ENCODE results near the gene ZNF423.

The ZNF423 gene

GRCh38 chr16:49484936-49485335, 371.0 kb downstream of the ZNF423 start:
- no peak for DNase-seq

DNA sequence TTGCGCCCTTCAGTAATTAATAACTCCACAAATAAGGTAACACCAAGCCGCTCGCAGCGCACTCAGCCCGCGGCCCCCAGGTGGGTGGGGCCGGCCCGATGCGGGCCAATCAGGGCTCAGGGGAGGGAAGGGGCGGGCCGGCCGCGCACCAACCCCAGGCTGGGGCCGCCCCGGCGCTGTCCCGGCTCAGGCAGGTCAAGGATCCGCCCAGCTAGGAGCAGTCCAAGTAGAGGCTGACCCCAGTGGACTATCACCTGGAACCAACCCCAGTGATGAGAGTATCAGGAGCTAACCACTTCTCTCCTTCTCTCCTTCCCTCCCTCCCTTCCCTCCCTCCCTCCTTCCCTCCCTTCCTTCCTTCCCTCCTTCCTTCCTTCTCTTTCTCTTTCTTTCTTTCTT, 371.5 kb downstream of the ZNF423 start:
- peak in 1 of 2 donors; percentile 32 for DNase-seq

DNA sequence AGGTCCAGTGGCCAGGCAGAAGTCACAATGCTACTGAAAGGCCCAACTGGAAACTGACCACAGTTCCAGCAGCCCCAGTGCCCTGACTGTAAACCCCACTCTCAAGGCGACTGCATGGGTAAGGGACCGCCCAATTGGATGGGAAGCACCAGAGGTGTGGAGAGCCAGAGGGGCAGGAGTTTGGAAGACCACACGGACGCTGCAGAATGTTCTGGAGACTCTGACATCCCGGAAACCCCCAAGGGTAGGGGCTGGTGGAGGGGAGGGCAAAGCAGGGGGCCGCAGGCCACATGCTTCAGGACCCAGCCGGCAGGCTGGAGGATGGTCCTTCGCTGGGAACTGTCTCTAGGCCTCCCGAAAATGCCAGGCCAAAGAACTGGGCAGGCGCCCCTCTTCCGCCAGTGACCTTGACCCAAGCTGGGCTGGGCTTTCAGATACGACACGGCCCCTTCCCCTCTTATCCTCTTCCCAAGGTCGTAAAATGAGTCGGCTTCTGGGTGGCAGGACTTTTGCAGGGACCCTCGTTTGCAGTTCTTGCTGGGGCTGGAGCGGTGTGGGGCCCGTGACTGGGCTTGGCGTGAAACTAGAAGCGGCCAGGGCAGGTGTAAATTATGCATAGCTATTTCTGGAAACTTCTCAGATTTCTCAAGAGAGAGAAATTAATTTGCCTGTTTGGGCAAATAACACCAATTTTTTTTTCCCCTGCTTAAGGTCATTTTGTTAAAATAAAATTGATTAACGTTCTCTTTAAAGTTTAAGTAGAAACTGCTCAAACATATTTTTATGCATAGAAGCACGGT, 372.1 kb downstream of the ZNF423 start:
- DNase-seq = no peak

GRCh38 chr16:49483251-49483650, 372.7 kb downstream of the ZNF423 start:
- no peak for DNase-seq

GRCh38 chr16:49482690-49483089, 373.2 kb downstream of the ZNF423 start:
- no peak for DNase-seq

DNA sequence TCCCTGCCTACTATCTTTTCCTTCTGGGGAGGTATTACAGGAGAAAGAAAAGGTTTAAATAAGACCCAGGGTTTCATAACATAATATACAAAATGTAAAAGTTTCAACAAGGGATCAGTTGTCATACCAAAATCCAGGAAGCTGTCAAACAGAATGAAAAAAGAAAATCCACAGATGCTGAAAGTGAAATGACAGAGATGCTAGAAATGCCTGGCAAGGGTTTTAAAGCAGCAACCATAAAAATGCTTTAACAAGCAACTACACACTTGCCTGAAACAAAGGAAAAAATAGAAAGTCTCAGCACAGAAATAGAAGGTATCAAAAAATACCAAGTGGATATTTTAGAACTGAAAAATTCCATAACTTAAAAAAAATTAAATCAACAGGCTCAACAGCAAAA, 377.3 kb downstream of the ZNF423 start:
- DNase-seq = no peak

GRCh38 chr16:49478107-49478506, 377.8 kb downstream of the ZNF423 start:
- DNase-seq = no peak

- no peak for DNase-seq
Observed at GRCh38 chr16:49477250-49477895, 378.5 kb downstream of the ZNF423 start.

- DNase-seq = no peak
Observed at GRCh38 chr16:49474741-49475140, 381.2 kb downstream of the ZNF423 start.

DNA sequence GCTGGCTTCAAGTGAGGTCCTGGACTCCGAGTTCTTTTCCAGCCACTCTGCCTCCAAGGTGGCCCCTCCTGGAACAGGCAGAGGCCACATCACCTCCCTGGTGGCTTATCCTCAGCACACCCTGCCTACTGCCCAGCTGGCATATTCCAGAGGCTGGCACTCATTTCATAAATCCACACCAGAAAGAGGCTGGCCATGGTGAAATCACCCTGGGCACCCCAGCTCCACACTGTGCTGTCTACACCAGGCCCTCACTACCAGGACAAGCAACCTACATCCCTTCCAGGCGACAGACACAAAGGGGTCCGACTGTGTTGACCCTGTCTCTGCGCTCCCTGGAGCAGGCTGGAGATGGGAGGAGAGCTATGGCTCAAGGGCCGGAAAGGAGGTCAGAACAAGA, 382.1 kb downstream of the ZNF423 start:
- no peak for DNase-seq

GRCh38 chr16:49473131-49473530, 382.8 kb downstream of the ZNF423 start:
- no peak for DNase-seq

GRCh38 chr16:49472598-49472997, 383.3 kb downstream of the ZNF423 start:
- peak in 1 of 2 donors; percentile 14 for DNase-seq

DNA sequence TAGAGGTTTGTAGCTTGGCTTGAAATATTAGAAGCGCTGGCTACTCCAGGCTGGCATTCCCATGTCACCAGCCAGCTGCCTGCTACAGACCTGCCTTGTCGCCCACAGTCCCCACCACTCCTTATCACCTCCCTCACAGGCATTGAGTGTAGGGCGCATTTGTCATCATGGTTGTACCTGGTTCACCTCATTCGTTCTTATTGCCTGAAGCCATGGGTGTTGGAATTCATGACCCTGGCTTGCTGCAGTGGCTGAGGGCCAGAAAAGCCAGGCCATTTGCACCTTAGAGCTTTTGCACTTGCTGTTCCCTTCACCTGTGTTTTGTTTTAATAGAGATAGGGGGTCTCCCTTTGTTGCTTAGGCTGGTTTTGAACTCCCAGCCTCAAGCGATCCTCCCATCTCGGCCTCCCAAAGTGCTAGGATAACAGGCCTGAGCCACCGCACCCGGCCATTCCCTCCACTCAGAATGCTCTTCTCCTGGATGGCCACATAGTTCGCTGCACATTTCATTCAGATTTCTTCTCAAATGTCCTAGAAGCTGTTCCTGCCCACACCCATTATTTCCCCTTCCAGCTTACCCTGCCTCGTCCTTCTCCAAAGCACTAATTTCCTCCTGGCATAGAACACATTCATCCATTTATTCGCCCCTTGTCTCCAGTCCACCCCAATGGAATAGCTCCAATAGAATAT, 384.7 kb downstream of the ZNF423 start:
- DNase-seq = no peak

DNA sequence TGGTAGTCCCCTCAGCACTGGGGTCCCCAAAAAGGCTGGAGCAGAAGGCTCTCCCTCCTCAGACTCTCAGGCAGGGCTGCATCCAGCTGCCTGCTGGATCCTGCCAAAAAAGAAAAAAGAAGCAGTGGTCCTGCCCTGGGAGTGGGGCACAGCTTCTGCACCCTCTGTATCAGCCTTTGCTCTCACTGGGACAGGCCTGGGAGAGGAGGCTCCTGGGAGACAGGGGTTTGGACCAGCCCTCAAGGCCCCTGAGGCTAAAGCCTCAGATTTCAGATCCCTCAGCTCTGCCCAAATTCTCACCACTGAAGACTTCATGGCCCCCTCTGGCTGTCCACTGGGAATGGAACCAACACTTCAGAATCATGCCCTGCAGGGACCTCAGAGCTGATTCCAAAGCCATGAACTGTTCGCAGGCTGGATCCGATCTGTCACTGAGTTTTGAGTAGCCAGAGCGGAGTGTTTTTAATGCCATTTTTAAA, 385.4 kb downstream of the ZNF423 start:
- peak in 1 of 2 donors; percentile 6 for DNase-seq

GRCh38 chr16:49469930-49470451, 385.9 kb downstream of the ZNF423 start:
- peak in 1 of 2 donors; percentile 6 for DNase-seq

- peak in 1 of 2 donors; percentile 6 for DNase-seq
Observed at GRCh38 chr16:49469311-49469670, 386.6 kb downstream of the ZNF423 start.

- DNase-seq = peak in 1 of 2 donors; percentile 13
Observed at GRCh38 chr16:49468611-49469310, 387.2 kb downstream of the ZNF423 start.

GRCh38 chr16:49467540-49468372, 388.2 kb downstream of the ZNF423 start:
- peak in 1 of 2 donors; percentile 13 for DNase-seq

GRCh38 chr16:49466881-49467280, 389.0 kb downstream of the ZNF423 start:
- DNase-seq = peak in 1 of 2 donors; percentile 13

DNA sequence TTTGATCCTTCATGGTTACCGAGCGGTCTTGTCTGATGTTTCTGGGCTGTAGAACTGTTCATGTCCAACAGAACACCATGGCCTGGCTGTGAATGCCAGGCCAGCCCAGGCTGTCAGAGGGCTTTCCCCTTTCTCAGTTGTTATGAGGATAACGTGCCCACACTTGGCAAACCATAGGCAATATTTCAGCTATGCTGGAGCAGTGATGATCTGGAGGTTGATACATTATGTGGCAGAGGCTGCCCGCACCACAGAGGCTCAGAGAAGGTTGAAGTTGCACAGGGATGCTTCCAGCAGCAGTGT, 389.4 kb downstream of the ZNF423 start:
- DNase-seq = no peak

GRCh38 chr16:49465661-49466528, 390.0 kb downstream of the ZNF423 start:
- peak in 1 of 2 donors; percentile 9 for DNase-seq

Data from stimulated activated CD4-positive, alpha-beta T cell treated with anti-CD3 and anti-CD28 coated beads, Interleukin-2, amount 100 ng/mL, for 24 hours (primary cell).